Hepatocyte (in vitro differentiated cells): ENCODE measurements around the gene NMNAT2. TPM values are rescaled to one million over a fixed set of nuclear protein-coding genes. Genes with fewer than 3 reads are reported as not detected.

ENCODE experiments used
- DNase-seq: peaks from one replicate; pipeline ENCODE4 v3.0.0-alpha.2; 2016; ENCODE audit warnings: low spot score
- H2AFZ ChIP-seq: fragments of 200-600 bp; sonication (generic); 2 replicates; pipeline ENCODE4 v1.6.0; 2016; ENCODE audit warnings: antibody characterized with exemption, mild to moderate bottlenecking
- H3K27ac ChIP-seq: fragments of 200-600 bp; sonication (generic); 2 replicates; pipeline ENCODE4 v1.5.1; 2016; ENCODE audit warnings: mild to moderate bottlenecking
- H3K27me3 ChIP-seq: fragments of 200-600 bp; sonication (generic); 2 replicates; pipeline ENCODE4 v1.6.1; 2016
- H3K36me3 ChIP-seq: fragments of 200-600 bp; sonication (generic); replicated peaks from 2 replicates; pipeline ENCODE4 v1.5.1; 2016; ENCODE audit warnings: low read depth; ENCODE audit not compliant: insufficient read depth
- H3K4me1 ChIP-seq: fragments of 200-600 bp; sonication (generic); 2 replicates; pipeline ENCODE4 v1.5.1; 2016; ENCODE audit warnings: mild to moderate bottlenecking, moderate library complexity; ENCODE audit not compliant: insufficient read depth
- H3K4me2 ChIP-seq: fragments of 200-600 bp; sonication (generic); 2 replicates; pipeline ENCODE4 v1.6.0; 2016
- H3K4me3 ChIP-seq: fragments of 200-600 bp; sonication (generic); 2 replicates; pipeline ENCODE4 v1.5.1; 2016; ENCODE audit warnings: mild to moderate bottlenecking
- H3K79me2 ChIP-seq: fragments of 200-600 bp; sonication (generic); 2 replicates; pipeline ENCODE4 v1.6.0; 2017; ENCODE audit warnings: mild to moderate bottlenecking
- H3K9me2 ChIP-seq: fragments of 200-600 bp; sonication (generic); replicated peaks from 2 replicates; pipeline ENCODE4 v1.6.0; 2017; ENCODE audit warnings: mild to moderate bottlenecking; ENCODE audit not compliant: insufficient read depth
- H3K9me3 ChIP-seq: fragments of 200-600 bp; sonication (generic); 2 replicates; pipeline ENCODE4 v1.5.1; 2016; ENCODE audit warnings: low read depth, mild to moderate bottlenecking
- H4K20me1 ChIP-seq: fragments of 200-600 bp; sonication (generic); 2 replicates; pipeline ENCODE4 v1.6.0; 2016; ENCODE audit warnings: mild to moderate bottlenecking; ENCODE audit not compliant: insufficient read depth, poor library complexity, severe bottlenecking
- CTCF ChIP-seq: fragments of 200-600 bp; sonication (generic); IDR thresholded peaks from 2 replicates; pipeline ENCODE4 v1.5.1; 2016; ENCODE audit warnings: antibody characterized with exemption, mild to moderate bottlenecking; ENCODE audit not compliant: poor library complexity
- EZH2 ChIP-seq: fragments of 200-600 bp; sonication (generic); IDR thresholded peaks from 2 replicates; pipeline ENCODE4 v1.6.1; 2016; ENCODE audit warnings: antibody characterized with exemption, mild to moderate bottlenecking, borderline replicate concordance
- EZH2phosphoT487 ChIP-seq: fragments of 200-600 bp; sonication (generic); IDR thresholded peaks from one replicate; pipeline ENCODE4 v1.6.1; 2018; ENCODE audit warnings: antibody characterized with exemption, mild to moderate bottlenecking, low read depth, moderate library complexity; ENCODE audit not compliant: unreplicated experiment, severe bottlenecking
- WGBS: methylation state at CpG from one replicate; pipeline ENCODE4 v1.1.6; 2016; ENCODE audit warnings: low lambda C conversion rate; ENCODE audit errors: missing lambda C conversion rate; 5-methylcytosine and 5-hydroxymethylcytosine counted together
- polyA plus RNA-seq: library from polyadenylated mRNA; unstranded; fragments of >200 nt; fragmentation: Nextera tagmentation; extraction: Ambion mirVana; gene quantifications from 2 replicates; pipeline ENCODE4 v1.2.1, GENCODE V29; 2016
- total RNA-seq: library from RNA; depleted of rRNA; stranded (reverse); fragments of >200 nt; gene quantifications from 2 replicates; pipeline ENCODE4 v1.2.3, GENCODE V29; 2014

Gene NMNAT2
- total and polyA plus RNA-seq, 2 experiments from 2014 or later, result 0.66 to 1.00 TPM

DNA sequence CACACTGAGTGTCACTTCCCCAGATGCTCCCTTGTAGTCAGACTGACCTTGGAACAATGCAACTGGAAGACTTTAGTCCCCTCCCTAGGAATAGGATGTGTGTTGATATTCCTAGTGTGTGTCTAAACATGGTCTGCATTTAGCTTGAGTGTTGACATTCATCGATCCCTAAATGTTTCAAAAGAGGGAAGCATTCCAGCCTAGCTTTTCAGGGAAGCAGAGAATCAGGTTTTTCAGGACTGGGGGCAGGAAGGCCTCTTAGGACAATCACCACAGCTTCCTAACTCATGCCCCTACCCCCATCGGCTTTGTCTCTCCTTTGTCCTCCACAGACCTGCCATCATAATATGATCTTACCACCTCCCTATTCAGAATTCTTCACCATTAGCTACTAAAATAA is 43.4 kb downstream of the NMNAT2 start:
- no peak overlapping the region for H3K4me2 ChIP-seq
- H3K27me3 ChIP-seq, result no peaks in the 10 kb centered on the region
- no peaks in the 10 kb centered on the region for H3K9me3 ChIP-seq
- no peak overlapping the region for H3K27ac ChIP-seq
- H2AFZ ChIP-seq, result no peak overlapping the region
- no peak overlapping the region for H3K4me3 ChIP-seq
- no peaks in the 10 kb centered on the region for H3K36me3 ChIP-seq
- no peaks in the 10 kb centered on the region for H3K9me2 ChIP-seq
- DNase-seq, result no peak
- H3K4me1 ChIP-seq, result no peaks in the 10 kb centered on the region
- no peaks in the 10 kb centered on the region for H3K79me2 ChIP-seq
- 62% methylated on average over 2 of the region's 2 CpGs for WGBS
- H4K20me1 ChIP-seq, result no peaks in the 10 kb centered on the region
- TF ChIP-seq EZH2 (no peak), CTCF (no peak)

- H4K20me1 ChIP-seq, result no peaks in the 10 kb centered on the region
- no peak overlapping the region for H3K27ac ChIP-seq
- H3K4me1 ChIP-seq, result no peaks in the 10 kb centered on the region
- no peak for TF ChIP-seq EZH2
- TF ChIP-seq CTCF, result no peak
- no peak for TF ChIP-seq EZH2phosphoT487
- no peaks in the 10 kb centered on the region for H3K27me3 ChIP-seq
- no peak overlapping the region for H2AFZ ChIP-seq
- no peaks in the 10 kb centered on the region for H3K79me2 ChIP-seq
- no peak overlapping the region for H3K4me2 ChIP-seq
- 81% methylated on average over 4 of the region's 4 CpGs for WGBS
- DNase-seq, result no peak
- H3K9me2 ChIP-seq, result no peaks in the 10 kb centered on the region
- no peaks in the 10 kb centered on the region for H3K9me3 ChIP-seq
- no peaks in the 10 kb centered on the region for H3K36me3 ChIP-seq
- no peak overlapping the region for H3K4me3 ChIP-seq
Observed at GRCh38 chr1:183372586-183373230, 45.5 kb downstream of the NMNAT2 start.

- WGBS, result 63% methylated on average over 8 of the region's 8 CpGs
- no peak for TF ChIP-seq CTCF
- no peak for TF ChIP-seq EZH2
- TF ChIP-seq EZH2phosphoT487, result no peak
- H3K27ac ChIP-seq, result no peak overlapping the region
- no peaks in the 10 kb centered on the region for H4K20me1 ChIP-seq
- H3K9me2 ChIP-seq, result no peaks in the 10 kb centered on the region
- no peaks in the 10 kb centered on the region for H3K36me3 ChIP-seq
- DNase-seq, result no peak
- no peaks in the 10 kb centered on the region for H3K79me2 ChIP-seq
- no peak overlapping the region for H3K4me3 ChIP-seq
- H3K4me1 ChIP-seq, result no peaks in the 10 kb centered on the region
- H3K4me2 ChIP-seq, result no peak overlapping the region
- no peaks in the 10 kb centered on the region for H3K9me3 ChIP-seq
- no peaks in the 10 kb centered on the region for H3K27me3 ChIP-seq
- no peak overlapping the region for H2AFZ ChIP-seq
Observed at GRCh38 chr1:183370399-183371058, 47.7 kb downstream of the NMNAT2 start.
